BE2C (cell line): ENCODE results near the gene ATP8A2.

Source experiments
- DNase-seq: peaks from one replicate; pipeline ENCODE4 v3.0.0-alpha.2; 2020
- H3K27me3 ChIP-seq: fragments of 250-450 bp; sonication (Bioruptor Pico); 2 replicates; pipeline ENCODE4 v1.5.1; 2020; ENCODE audit warnings: mild to moderate bottlenecking
- H3K36me3 ChIP-seq: fragments of 250-450 bp; sonication (Bioruptor Pico); 2 replicates; pipeline ENCODE4 v1.5.1; 2020; ENCODE audit warnings: mild to moderate bottlenecking
- H3K4me1 ChIP-seq: fragments of 250-450 bp; sonication (Bioruptor Pico); 2 replicates; pipeline ENCODE4 v1.5.1; 2020
- H3K4me3 ChIP-seq: 2 replicates; pipeline ENCODE4 v1.5.1; 2011; ENCODE audit warnings: low read depth, low read length
- H3K9me3 ChIP-seq: fragments of 250-450 bp; sonication (Bioruptor Pico); 2 replicates; pipeline ENCODE4 v1.5.1; 2020
- TF ChIP-seq, protein P1 (sequence below): IDR thresholded peaks from 2 replicates; pipeline ENCODE4 v1.5.1; 2012; ENCODE audit warnings: mild to moderate bottlenecking, low read depth, low read length

Gene ATP8A2

DNA sequence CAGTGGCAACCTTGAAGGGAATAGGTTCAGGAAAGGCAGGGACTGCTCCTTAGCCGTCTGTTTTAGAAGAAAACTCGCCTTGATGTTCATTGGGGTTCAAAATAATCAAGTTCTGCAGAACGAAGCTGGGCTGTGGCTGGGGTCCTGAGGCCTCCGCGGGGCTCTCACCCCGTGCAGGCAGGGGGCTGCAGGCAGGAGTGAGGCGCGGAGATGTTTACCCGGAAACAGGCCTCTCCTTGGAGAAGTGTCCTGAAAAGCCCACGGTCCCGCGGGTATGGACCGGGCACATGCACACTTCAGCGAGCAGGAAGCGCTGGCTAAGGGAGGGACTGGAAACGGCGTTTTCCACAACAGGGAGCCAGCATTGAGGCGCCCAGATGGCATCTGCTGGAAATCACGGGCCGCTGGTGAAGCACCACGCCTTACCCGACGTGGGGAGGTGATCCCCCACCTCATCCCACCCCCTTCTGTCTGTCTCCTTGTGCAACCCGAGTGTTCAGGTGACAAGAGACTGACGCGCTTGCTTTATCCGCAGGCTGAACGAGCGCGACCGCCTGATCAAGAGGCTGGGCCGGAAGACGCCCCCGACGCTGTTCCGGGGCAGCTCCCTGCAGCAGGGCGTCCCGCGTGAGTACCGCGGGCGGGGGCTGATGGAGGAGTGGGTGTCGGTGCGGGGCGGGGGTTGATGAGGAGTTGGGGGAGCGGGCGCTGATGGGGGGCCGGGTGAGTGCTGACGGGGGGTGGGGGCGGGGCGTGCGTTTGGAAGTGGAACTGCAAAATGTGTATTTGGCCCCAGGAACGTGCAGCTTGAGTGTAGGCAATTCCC is 640.4 kb downstream of the ATP8A2 start:
- Histone ChIP-seq H3K4me3 (no peak overlapping the region), H3K27me3 (peaks cover 3% of the 10 kb centered on the region), H3K36me3 (no peaks in the 10 kb centered on the region), H3K9me3 (no peaks in the 10 kb centered on the region), H3K4me1 (no peaks in the 10 kb centered on the region; the same call in 1 of the 2 replicates)
- TF ChIP-seq, protein P1, sequence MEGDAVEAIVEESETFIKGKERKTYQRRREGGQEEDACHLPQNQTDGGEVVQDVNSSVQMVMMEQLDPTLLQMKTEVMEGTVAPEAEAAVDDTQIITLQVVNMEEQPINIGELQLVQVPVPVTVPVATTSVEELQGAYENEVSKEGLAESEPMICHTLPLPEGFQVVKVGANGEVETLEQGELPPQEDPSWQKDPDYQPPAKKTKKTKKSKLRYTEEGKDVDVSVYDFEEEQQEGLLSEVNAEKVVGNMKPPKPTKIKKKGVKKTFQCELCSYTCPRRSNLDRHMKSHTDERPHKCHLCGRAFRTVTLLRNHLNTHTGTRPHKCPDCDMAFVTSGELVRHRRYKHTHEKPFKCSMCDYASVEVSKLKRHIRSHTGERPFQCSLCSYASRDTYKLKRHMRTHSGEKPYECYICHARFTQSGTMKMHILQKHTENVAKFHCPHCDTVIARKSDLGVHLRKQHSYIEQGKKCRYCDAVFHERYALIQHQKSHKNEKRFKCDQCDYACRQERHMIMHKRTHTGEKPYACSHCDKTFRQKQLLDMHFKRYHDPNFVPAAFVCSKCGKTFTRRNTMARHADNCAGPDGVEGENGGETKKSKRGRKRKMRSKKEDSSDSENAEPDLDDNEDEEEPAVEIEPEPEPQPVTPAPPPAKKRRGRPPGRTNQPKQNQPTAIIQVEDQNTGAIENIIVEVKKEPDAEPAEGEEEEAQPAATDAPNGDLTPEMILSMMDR = no peak
- no peak for DNase-seq

DNA sequence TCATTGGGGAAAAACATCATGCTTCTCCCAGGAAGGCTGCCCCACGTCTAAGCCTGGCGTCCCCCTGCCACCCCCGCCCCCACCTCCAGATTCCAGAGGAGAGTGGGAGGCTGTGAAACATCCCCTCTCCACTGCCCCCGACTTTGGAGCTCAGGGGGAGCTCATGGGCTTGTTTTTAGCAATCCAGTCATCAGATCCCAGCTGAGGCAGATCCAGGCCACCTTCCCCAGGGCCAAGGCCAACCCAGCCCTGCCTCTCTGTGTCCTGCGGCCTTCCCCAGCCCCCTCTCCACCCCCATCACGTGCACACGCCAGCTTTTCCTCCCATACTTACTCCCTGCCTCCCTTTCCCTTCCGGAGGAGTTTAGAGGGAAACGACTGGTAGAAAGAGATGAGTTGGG is 641.2 kb downstream of the ATP8A2 start:
- H3K36me3 ChIP-seq = no peaks in the 10 kb centered on the region
- H3K9me3 ChIP-seq = no peaks in the 10 kb centered on the region
- H3K4me3 ChIP-seq = no peak overlapping the region
- H3K4me1 ChIP-seq = no peaks in the 10 kb centered on the region; the same call in 1 of the 2 replicates
- DNase-seq = no peak
- TF ChIP-seq, protein P1 = no peak
- H3K27me3 ChIP-seq = peaks cover 3% of the 10 kb centered on the region

DNA sequence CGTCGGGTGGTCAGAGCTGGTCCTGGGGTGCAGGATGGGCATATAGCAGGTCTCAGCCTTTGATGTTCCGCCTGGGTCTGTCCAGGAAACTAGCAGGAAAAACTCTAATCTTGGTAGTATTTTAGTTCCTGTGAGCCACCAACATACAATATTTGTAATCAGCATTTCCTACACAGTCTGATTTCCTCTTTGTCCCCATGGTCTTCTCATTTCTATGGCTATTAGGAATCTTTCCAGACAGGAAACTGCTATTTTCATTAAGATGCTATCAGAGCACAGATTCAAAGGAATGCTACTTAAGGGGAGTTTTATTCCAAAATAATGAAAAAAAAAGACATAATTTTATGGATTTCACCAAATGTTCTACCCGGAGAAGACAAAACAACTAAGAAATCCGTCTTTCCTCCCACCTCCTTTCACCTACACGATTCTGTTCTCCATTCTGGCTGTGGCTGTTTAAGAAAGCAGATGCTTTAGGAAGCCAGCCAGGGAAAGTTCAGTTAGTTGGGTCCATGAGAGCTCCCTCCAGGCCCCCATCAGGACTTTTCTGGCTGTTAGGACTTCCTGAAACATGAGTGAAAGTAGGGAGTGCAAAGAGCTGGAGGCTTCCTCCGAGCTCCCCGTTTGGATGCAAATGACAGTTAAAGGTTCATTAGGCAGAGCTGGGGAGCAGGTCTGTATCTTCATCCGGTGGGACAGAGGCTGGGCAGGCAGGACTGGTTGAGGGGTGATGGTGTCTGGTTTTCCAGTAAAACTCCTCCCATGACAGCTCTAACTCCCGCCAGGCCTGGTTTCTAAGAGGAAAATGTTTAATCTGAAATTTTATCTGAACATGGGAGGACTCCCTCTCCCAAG is 643.7 kb downstream of the ATP8A2 start:
- no peak for DNase-seq
- Histone ChIP-seq H3K9me3 (no peaks in the 10 kb centered on the region), H3K36me3 (no peaks in the 10 kb centered on the region), H3K4me3 (no peak overlapping the region), H3K4me1 (no peaks in the 10 kb centered on the region; the same call in 1 of the 2 replicates), H3K27me3 (peaks cover 3% of the 10 kb centered on the region)
- TF ChIP-seq, protein P1 = no peak

DNA sequence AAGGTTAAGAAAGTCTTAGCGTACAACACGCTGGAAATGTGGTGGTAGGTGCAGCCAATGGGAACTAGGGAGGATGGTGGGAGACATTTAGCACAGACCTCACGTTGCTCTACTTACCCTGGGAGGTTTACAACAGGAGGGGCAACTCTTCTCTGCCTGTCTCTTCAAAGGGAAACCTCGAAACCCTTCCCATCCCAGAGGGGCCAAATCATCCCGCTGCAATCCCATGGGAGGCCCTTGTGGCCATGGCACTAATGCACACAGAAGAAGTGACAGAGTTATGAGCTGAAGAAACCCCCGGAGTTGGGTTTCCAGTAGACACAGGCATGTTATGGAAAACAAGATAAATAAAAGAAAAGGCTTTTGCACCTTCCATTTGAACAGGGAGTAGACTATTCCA is 644.4 kb downstream of the ATP8A2 start:
- DNase-seq = no peak
- TF ChIP-seq, protein P1 = no peak
- no peaks in the 10 kb centered on the region for H3K36me3 ChIP-seq
- no peak overlapping the region for H3K4me3 ChIP-seq
- no peaks in the 10 kb centered on the region for H3K9me3 ChIP-seq
- no peaks in the 10 kb centered on the region; the same call in 1 of the 2 replicates for H3K4me1 ChIP-seq
- H3K27me3 ChIP-seq = peaks cover 3% of the 10 kb centered on the region

DNA sequence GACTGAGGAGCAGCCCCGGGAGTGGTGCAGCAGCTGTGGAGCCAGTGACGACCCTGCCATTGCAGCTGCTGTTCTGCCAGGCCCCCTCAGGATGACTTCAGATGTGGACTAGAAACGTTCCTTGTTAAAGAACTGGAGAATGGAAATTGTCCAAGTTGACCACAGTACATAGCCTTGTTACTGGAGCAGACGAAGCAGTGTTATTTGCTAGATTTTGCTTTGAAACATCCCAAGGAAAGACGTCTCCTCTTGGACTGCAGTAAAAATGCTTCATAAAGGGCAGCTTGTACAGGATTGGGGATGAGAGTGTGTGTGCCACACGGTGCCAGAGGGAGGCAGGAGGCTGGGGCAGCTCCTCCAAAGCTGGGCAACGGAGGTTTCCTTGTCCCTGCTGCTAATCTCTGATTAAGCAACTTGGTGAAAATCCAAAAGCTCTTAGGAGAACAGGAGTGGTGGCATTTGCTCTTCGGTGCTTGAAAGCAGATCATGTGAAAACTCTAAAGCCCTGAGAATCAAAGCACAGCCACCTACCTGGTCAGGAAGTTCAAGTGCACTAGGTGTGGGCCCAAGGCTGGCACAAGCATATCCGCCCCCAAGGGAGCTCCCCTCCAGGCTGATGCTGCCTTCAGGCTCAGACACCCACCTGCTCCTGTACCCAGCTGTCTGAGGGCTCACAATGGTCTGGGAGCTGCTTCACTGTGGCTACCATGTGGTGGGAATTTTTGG is 645.6 kb downstream of the ATP8A2 start:
- H3K27me3 ChIP-seq = peaks cover 6% of the 10 kb centered on the region
- no peak for DNase-seq
- TF ChIP-seq, protein P1 = no peak
- no peak overlapping the region for H3K4me3 ChIP-seq
- H3K36me3 ChIP-seq = no peaks in the 10 kb centered on the region
- peaks cover 4% of the 10 kb centered on the region for H3K4me1 ChIP-seq
- no peaks in the 10 kb centered on the region for H3K9me3 ChIP-seq
